ENCODE results near the gene VPREB3. TPM values are rescaled to one million over a fixed set of nuclear protein-coding genes. Genes with fewer than 3 reads are reported as not detected.

The VPREB3 gene
- polyA plus RNA-seq, 1 experiment, result 0.21 TPM

- ChIA-PET POLR2A (no interaction called here), CTCF (no interaction called here)
- Histone ChIP-seq H3K4me3 (ENCODE audit: low read depth, low read length) (no peak overlapping the region), H3K27me3 (ENCODE audit: control insufficient read depth, insufficient read depth, low read length) (no peaks in the 10 kb centered on the region), H3K36me3 (ENCODE audit: control insufficient read depth, insufficient read depth, low read length) (no peaks in the 10 kb centered on the region)
- DNase-seq (ENCODE audit: low read depth), result no peak
- TF ChIP-seq, protein P1, sequence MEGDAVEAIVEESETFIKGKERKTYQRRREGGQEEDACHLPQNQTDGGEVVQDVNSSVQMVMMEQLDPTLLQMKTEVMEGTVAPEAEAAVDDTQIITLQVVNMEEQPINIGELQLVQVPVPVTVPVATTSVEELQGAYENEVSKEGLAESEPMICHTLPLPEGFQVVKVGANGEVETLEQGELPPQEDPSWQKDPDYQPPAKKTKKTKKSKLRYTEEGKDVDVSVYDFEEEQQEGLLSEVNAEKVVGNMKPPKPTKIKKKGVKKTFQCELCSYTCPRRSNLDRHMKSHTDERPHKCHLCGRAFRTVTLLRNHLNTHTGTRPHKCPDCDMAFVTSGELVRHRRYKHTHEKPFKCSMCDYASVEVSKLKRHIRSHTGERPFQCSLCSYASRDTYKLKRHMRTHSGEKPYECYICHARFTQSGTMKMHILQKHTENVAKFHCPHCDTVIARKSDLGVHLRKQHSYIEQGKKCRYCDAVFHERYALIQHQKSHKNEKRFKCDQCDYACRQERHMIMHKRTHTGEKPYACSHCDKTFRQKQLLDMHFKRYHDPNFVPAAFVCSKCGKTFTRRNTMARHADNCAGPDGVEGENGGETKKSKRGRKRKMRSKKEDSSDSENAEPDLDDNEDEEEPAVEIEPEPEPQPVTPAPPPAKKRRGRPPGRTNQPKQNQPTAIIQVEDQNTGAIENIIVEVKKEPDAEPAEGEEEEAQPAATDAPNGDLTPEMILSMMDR (IDR thresholded peaks at IDR 0.05; ENCODE audit: insufficient read depth, low read depth, low read length), result no peak
These were observed 840 bp downstream of the VPREB3 start for GRCh38 chr22:23753385-23753784.

- no peaks in the 10 kb centered on the region for H3K27me3 ChIP-seq (ENCODE audit: control insufficient read depth, insufficient read depth, low read length)
- ChIA-PET CTCF (interaction anchor here (0.6 kb wide), 1 partner anchor 503 kb away, joined by 3 read pairs; no protein-coding TSS in a partner anchor), POLR2A (no interaction called here)
- TF ChIP-seq, protein P1 (IDR thresholded peaks at IDR 0.05; ENCODE audit: insufficient read depth, low read depth, low read length), result no peak
- no peak overlapping the region for H3K4me3 ChIP-seq (ENCODE audit: low read depth, low read length)
- DNase-seq (ENCODE audit: low read depth), result no peak
- H3K36me3 ChIP-seq (ENCODE audit: control insufficient read depth, insufficient read depth, low read length), result no peaks in the 10 kb centered on the region
These were observed 1.5 kb downstream of the VPREB3 start for GRCh38 chr22:23752750-23753149.

GRCh38 chr22:23752090-23752691 lies 2.0 kb downstream of the VPREB3 start:
- no peak for DNase-seq (ENCODE audit: low read depth)
- Histone ChIP-seq H3K4me3 (ENCODE audit: low read depth, low read length) (no peak overlapping the region), H3K36me3 (ENCODE audit: control insufficient read depth, insufficient read depth, low read length) (no peaks in the 10 kb centered on the region), H3K27me3 (ENCODE audit: control insufficient read depth, insufficient read depth, low read length) (no peaks in the 10 kb centered on the region)
- POLR2A ChIA-PET, result no interaction called here
- TF ChIP-seq, protein P1 (IDR thresholded peaks at IDR 0.05; ENCODE audit: insufficient read depth, low read depth, low read length), result no peak
- CTCF ChIA-PET, result interaction anchor here (0.6 kb wide), 1 partner anchor 503 kb away, joined by 3 read pairs; no protein-coding TSS in a partner anchor

- TF ChIP-seq, protein P1 (IDR thresholded peaks at IDR 0.05; ENCODE audit: insufficient read depth, low read depth, low read length), result no peak
- ChIA-PET POLR2A (no interaction called here), CTCF (interaction anchor here (0.9 kb wide), 3 partner anchors 11 to 35 kb away, joined by 3 to 5 read pairs (median 3); partner anchors contain the start of gene C22orf15)
- Histone ChIP-seq H3K36me3 (ENCODE audit: control insufficient read depth, insufficient read depth, low read length) (no peaks in the 10 kb centered on the region), H3K4me3 (ENCODE audit: low read depth, low read length) (peak overlapping the region; percentile 76), H3K27me3 (ENCODE audit: control insufficient read depth, insufficient read depth, low read length) (no peaks in the 10 kb centered on the region)
- DNase-seq (ENCODE audit: low read depth), result no peak
These were observed 2.7 kb downstream of the VPREB3 start for GRCh38 chr22:23751441-23751996.

DNA sequence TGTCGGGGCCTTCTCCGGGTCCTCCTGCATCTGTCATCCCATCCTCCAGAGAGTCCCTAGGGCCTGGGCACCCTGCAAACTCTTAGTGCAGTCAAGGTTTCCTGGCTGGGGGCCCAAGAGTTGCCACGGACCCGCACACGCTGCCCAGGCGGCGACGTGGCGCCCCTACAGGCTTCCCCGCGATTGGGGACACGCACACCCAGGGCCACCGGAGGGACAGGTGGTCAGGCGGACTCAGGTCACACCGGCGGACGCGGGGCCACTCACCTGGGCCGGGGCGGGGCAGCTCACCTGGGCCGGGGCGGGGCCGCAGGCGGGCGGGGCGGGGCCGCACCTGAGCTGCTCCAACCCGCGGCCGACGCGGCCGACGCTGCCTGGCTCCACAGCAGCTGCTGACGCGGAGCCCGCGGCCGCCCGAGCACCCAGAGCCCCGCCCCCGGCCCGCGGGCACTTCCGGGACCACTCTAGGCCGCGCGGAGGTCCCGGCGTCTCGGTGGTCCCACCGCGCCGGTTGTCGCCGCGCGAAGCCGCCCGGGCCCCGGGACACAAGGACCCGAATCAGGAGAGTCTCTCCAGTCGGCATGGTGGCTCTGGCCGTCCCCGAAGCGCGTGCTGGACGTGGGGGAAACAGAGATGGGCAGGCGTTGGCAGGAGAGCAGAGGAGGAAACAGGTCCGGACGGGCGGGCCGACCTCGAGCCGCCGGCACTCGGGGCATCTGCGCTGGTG lies 3.3 kb downstream of the VPREB3 start, which contains the start of gene ZNF70:
Gene ZNF70, minus strand, starts transcription at position 399 of the 727 bp plus-strand sequence. CDS start 5,972 bp downstream, outside the sequence.
- ChIA-PET CTCF (interaction anchor here (0.9 kb wide), 3 partner anchors 12 to 34 kb away, joined by 3 to 5 read pairs (median 3); partner anchors contain the start of gene C22orf15), POLR2A (no interaction called here)
- DNase-seq (ENCODE audit: low read depth), result no peak

More for the DNA sequence above, 3.3 kb downstream of the VPREB3 start, which contains the start of gene ZNF70:
- H3K36me3 ChIP-seq (ENCODE audit: control insufficient read depth, insufficient read depth, low read length), result no peaks in the 10 kb centered on the region
- H3K4me3 ChIP-seq (ENCODE audit: low read depth, low read length), result peak within 1 kb of the TSS; percentile 76
- H3K27me3 ChIP-seq (ENCODE audit: control insufficient read depth, insufficient read depth, low read length), result no peaks in the 10 kb centered on the region
- TF ChIP-seq, protein P1 (IDR thresholded peaks at IDR 0.05; ENCODE audit: insufficient read depth, low read depth, low read length), result peak; percentile 30

Data from BJ (cell line).